Measurements from ENCODE around the gene HMGA1. TPM values are rescaled to one million over a fixed set of nuclear protein-coding genes. Genes with fewer than 3 reads are reported as not detected.

Gene HMGA1
- total RNA-seq, 3 donors from 2014 or later: 49.4 to 176 (median 124) TPM

- ATAC-seq: peak; percentile 33
- H3K4me3 ChIP-seq: no peak overlapping the region
- H3K36me3 ChIP-seq (ENCODE audit: low read depth): no peaks in the 10 kb centered on the region
- H3K4me1 ChIP-seq (ENCODE audit: low read depth): no peaks in the 10 kb centered on the region
- intact Hi-C loops (cut with DNase I, micrococcal nuclease): no loop called here
- peak in 1 of 3 donors; percentile 32 for DNase-seq
- no peaks in the 10 kb centered on the region for H3K9me3 ChIP-seq
- no peak for TF ChIP-seq CTCF (IDR thresholded peaks at IDR 0.05)
Measured at GRCh38 chr6:34272013-34272926, 35.6 kb downstream of the HMGA1 start.

- Histone ChIP-seq H3K9me3 (no peaks in the 10 kb centered on the region), H3K4me3 (no peak overlapping the region), H3K4me1 (ENCODE audit: low read depth) (no peaks in the 10 kb centered on the region), H3K36me3 (ENCODE audit: low read depth) (no peaks in the 10 kb centered on the region)
- TF ChIP-seq CTCF (IDR thresholded peaks at IDR 0.05): no peak
- intact Hi-C loops (cut with DNase I, micrococcal nuclease): no loop called here
- DNase-seq: no peak
- peak; percentile 29 for ATAC-seq
Measured at GRCh38 chr6:34273242-34273805, 36.7 kb downstream of the HMGA1 start.

- Histone ChIP-seq H3K4me3 (no peak overlapping the region), H3K4me1 (ENCODE audit: low read depth) (no peaks in the 10 kb centered on the region), H3K36me3 (ENCODE audit: low read depth) (no peaks in the 10 kb centered on the region), H3K9me3 (no peaks in the 10 kb centered on the region)
- ATAC-seq: no peak
- DNase-seq: no peak
- TF ChIP-seq CTCF (IDR thresholded peaks at IDR 0.05): no peak
- intact Hi-C loops (cut with DNase I, micrococcal nuclease): no loop called here
Measured at GRCh38 chr6:34274129-34274528, 37.5 kb downstream of the HMGA1 start.

- H3K9me3 ChIP-seq: no peaks in the 10 kb centered on the region
- no peaks in the 10 kb centered on the region for H3K4me1 ChIP-seq (ENCODE audit: low read depth)
- intact Hi-C loops (cut with DNase I, micrococcal nuclease): no loop called here
- ATAC-seq (no peak), DNase-seq (no peak)
- no peaks in the 10 kb centered on the region for H3K36me3 ChIP-seq (ENCODE audit: low read depth)
- H3K4me3 ChIP-seq: no peak overlapping the region
- TF ChIP-seq CTCF (IDR thresholded peaks at IDR 0.05): no peak
Measured at GRCh38 chr6:34275128-34275804, 38.6 kb downstream of the HMGA1 start.

- H3K4me1 ChIP-seq (ENCODE audit: low read depth): no peaks in the 10 kb centered on the region
- DNase-seq (no peak), ATAC-seq (no peak)
- H3K4me3 ChIP-seq: no peak overlapping the region
- no peak for TF ChIP-seq CTCF (IDR thresholded peaks at IDR 0.05)
- intact Hi-C loops (cut with DNase I, micrococcal nuclease): no loop called here
- H3K9me3 ChIP-seq: no peaks in the 10 kb centered on the region
- H3K36me3 ChIP-seq (ENCODE audit: low read depth): no peaks in the 10 kb centered on the region
Measured at GRCh38 chr6:34276191-34276590, 39.5 kb downstream of the HMGA1 start.

Data from mucosa of descending colon (tissue), 3 donors.